Keratinocyte (primary cell): Measurements from ENCODE around the gene CSTB. TPM values are rescaled to one million over a fixed set of nuclear protein-coding genes. Genes with fewer than 3 reads are reported as not detected.

Experiments
- DNase-seq: peaks from one replicate; pipeline ENCODE4 v3.0.0-alpha.2; 2011; ENCODE audit warnings: low read depth, missing footprints, low spot score
- FAIRE-seq: peaks from 2 replicates; lab custom pipeline; 2011; peaks lifted over from hg19 to GRCh38; lab: Jason Lieb, UNC
- H2AFZ ChIP-seq: 2 replicates; pipeline ENCODE4 v1.6.0; 2012; ENCODE audit warnings: low read length, control low read depth, inconsistent platforms; ENCODE audit not compliant: control insufficient read depth
- H3K27ac ChIP-seq: 2 replicates; pipeline ENCODE4 v1.5.1; 2011; ENCODE audit warnings: low read length; ENCODE audit not compliant: control insufficient read depth, insufficient read depth
- H3K27me3 ChIP-seq: 3 replicates; pipeline ENCODE4 v1.6.0; 2011; ENCODE audit warnings: low read length; ENCODE audit not compliant: control insufficient read depth, insufficient read depth; ENCODE audit errors: extremely low read depth
- H3K36me3 ChIP-seq, 2 experiments: 2 replicates in 1 of 2; 3 replicates in 1 of 2; pipeline ENCODE4 v1.5.1; 2011; ENCODE audit warnings: low read length in 2 of 2, mild to moderate bottlenecking in 1 of 2; ENCODE audit not compliant: control insufficient read depth in 2 of 2, insufficient read depth in 2 of 2; ENCODE audit errors: extremely low read depth in 1 of 2
- H3K4me1 ChIP-seq: 3 replicates; pipeline ENCODE4 v1.5.1; 2011; ENCODE audit warnings: low read length; ENCODE audit not compliant: control insufficient read depth, insufficient read depth; ENCODE audit errors: extremely low read depth
- H3K4me2 ChIP-seq: 3 replicates; pipeline ENCODE4 v1.6.0; 2011; ENCODE audit warnings: low read depth, low read length; ENCODE audit not compliant: control insufficient read depth, insufficient read depth; ENCODE audit errors: extremely low read depth
- H3K4me3 ChIP-seq, 3 experiments: fragments of 200-600 bp in 1 of 3; sonication (generic) in 1 of 3; 2 replicates in 2 of 3; 3 replicates in 1 of 3; pipeline ENCODE4 v1.5.1; 2011 to 2016; ENCODE audit warnings: low read length in 3 of 3, mild to moderate bottlenecking in 3 of 3, control low read depth in 2 of 3, inconsistent platforms in 1 of 3, low read depth in 1 of 3, mixed read lengths in 1 of 3, mixed run types in 1 of 3, moderate library complexity in 1 of 3; ENCODE audit not compliant: control insufficient read depth in 2 of 3, insufficient read depth in 2 of 3; ENCODE audit errors: extremely low read depth in 1 of 3
- H3K79me2 ChIP-seq: 2 replicates; pipeline ENCODE4 v1.6.0; 2012; ENCODE audit warnings: low read length; ENCODE audit not compliant: control insufficient read depth, insufficient read depth
- H3K9ac ChIP-seq: 3 replicates; pipeline ENCODE4 v1.6.0; 2011; ENCODE audit warnings: low read length; ENCODE audit not compliant: control insufficient read depth, insufficient read depth; ENCODE audit errors: extremely low read depth
- H3K9me1 ChIP-seq: 3 replicates; pipeline ENCODE4 v1.6.0; 2011; ENCODE audit warnings: low read length; ENCODE audit not compliant: control insufficient read depth, insufficient read depth; ENCODE audit errors: extremely low read depth
- H3K9me3 ChIP-seq: 2 replicates; pipeline ENCODE4 v1.5.1; 2012; ENCODE audit warnings: low read depth, low read length; ENCODE audit not compliant: control insufficient read depth
- H4K20me1 ChIP-seq: 3 replicates; pipeline ENCODE4 v1.6.0; 2011; ENCODE audit warnings: low read length; ENCODE audit not compliant: control insufficient read depth, insufficient read depth; ENCODE audit errors: extremely low read depth
- EZH2 ChIP-seq: IDR thresholded peaks from one replicate; pipeline ENCODE4 v1.6.1; 2012; ENCODE audit warnings: inconsistent platforms, mild to moderate bottlenecking, low read length, moderate library complexity
- dilution Hi-C: fragments of 300-500 bp; cut with MboI; formaldehyde crosslinking; loops from one replicate; pipeline ENCODE4 v1.7.0; 2020; ENCODE audit warnings: low sequenced_read_pairs; ENCODE audit not compliant: extremely low pct_ligation_motif_present
- polyA plus RNA-seq, 5 experiments: library from polyadenylated mRNA; depleted of rRNA in 3 of 5; stranded (reverse) in 3 of 5; stranded (forward) in 1 of 5; unstranded in 1 of 5; fragments of >200 nt; gene quantifications; 1 replicate in 1 of 5; 2 replicates in 3 of 5; 3 replicates in 1 of 5; pipeline versions ENCODE4 v1.2.1 to v1.2.3, GENCODE V29; 2011 to 2012; ENCODE audit warnings: missing spikeins in 2 of 5, low read depth in 1 of 5, low replicate concordance in 1 of 5
- TF ChIP-seq, protein P1 (sequence below), 3 experiments: IDR thresholded peaks in 1 of 3; conservative IDR thresholded peaks in 1 of 3; optimal IDR thresholded peaks in 1 of 3; 2 replicates in 2 of 3; 3 replicates in 1 of 3; pipeline versions ENCODE3 to v1.5.1; 2011; ENCODE audit warnings: low read length in 3 of 3, mild to moderate bottlenecking in 3 of 3, moderate library complexity in 2 of 3, control low read depth in 1 of 3, inconsistent platforms in 1 of 3; ENCODE audit not compliant: insufficient read depth in 2 of 3; ENCODE audit errors: extremely low read depth in 1 of 3

The CSTB gene
- polyA plus RNA-seq, 1 donor (not counting 4 experiments of a cell fraction or from before 2014, with no cell fraction given) = 126 TPM

DNA sequence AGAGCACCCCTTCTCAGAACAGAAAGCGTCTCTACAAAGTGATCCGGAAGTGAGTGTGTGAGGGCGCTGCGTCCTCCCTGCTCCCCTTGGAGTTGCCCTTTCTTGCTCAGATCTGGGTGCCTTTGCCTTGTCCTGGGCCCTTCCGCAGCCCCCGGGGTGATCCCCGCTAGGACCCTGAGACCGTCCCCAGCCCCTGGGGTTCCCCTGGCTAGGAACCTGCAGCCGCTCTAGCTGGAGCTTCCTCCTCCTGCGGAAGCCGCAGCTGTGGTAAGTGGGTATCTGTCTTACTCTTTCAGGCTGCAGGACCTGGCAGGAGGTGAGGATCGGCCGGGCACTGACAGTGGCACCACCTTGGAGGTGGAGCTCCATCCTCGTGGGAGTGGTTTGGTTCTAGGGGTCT is 24.5 kb upstream of the CSTB start:
- no peaks in the 10 kb centered on the region for H3K79me2 ChIP-seq
- no peak overlapping the region for H3K4me3 ChIP-seq
- H3K9me3 ChIP-seq = no peaks in the 10 kb centered on the region
- H2AFZ ChIP-seq = no peak overlapping the region
- dilution Hi-C loops = no loop called here
- no peak overlapping the region for H3K27ac ChIP-seq
- no peaks in the 10 kb centered on the region for H3K4me1 ChIP-seq
- FAIRE-seq (no peak), DNase-seq (no peak)
- no peak overlapping the region for H3K9ac ChIP-seq
- H3K9me1 ChIP-seq = no peaks in the 10 kb centered on the region
- no peak for TF ChIP-seq EZH2
- TF ChIP-seq, protein P1, sequence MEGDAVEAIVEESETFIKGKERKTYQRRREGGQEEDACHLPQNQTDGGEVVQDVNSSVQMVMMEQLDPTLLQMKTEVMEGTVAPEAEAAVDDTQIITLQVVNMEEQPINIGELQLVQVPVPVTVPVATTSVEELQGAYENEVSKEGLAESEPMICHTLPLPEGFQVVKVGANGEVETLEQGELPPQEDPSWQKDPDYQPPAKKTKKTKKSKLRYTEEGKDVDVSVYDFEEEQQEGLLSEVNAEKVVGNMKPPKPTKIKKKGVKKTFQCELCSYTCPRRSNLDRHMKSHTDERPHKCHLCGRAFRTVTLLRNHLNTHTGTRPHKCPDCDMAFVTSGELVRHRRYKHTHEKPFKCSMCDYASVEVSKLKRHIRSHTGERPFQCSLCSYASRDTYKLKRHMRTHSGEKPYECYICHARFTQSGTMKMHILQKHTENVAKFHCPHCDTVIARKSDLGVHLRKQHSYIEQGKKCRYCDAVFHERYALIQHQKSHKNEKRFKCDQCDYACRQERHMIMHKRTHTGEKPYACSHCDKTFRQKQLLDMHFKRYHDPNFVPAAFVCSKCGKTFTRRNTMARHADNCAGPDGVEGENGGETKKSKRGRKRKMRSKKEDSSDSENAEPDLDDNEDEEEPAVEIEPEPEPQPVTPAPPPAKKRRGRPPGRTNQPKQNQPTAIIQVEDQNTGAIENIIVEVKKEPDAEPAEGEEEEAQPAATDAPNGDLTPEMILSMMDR (optimal IDR thresholded peaks at IDR 0.05 in 1 of 3, IDR thresholded peaks at IDR 0.05 in 1 of 3, conservative IDR thresholded peaks at IDR 0.05 in 1 of 3; ENCODE audit: extremely low read depth in 1 of 3, insufficient read depth in 2 of 3, low read length in 3 of 3) = no peak
- no peaks in the 10 kb centered on the region for H4K20me1 ChIP-seq
- H3K4me2 ChIP-seq = no peak overlapping the region
- no peaks in the 10 kb centered on the region for H3K27me3 ChIP-seq
- H3K36me3 ChIP-seq = peaks cover 49 to 57% of the 10 kb centered on the region in 2 experiments

DNA sequence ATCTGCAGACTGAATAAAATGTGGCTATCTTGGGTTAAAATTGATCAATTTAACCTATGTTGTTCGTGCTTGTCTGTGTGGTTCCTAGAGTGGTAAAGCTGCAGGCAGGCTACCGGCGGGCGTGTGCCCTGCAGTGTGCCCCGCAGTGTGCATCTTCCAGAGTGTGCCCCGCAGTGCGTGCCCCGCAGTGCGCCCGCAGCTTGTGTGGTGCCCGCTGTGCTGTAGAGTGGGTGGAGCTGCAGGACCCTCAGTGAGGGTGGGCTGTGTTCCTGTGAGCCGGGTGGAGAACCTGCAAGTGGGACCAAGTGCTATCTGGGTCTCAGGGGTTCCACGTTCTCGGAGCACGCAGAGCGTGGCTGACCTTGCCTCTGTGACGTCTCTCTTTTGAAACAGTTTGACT is 24.0 kb upstream of the CSTB start:
- H3K36me3 ChIP-seq = peaks cover 49 to 62% of the 10 kb centered on the region in 2 experiments

More for the DNA sequence above, 24.0 kb upstream of the CSTB start:
- H3K9ac ChIP-seq = no peak overlapping the region
- H3K9me1 ChIP-seq = no peaks in the 10 kb centered on the region
- no peaks in the 10 kb centered on the region for H3K4me1 ChIP-seq
- H3K9me3 ChIP-seq = no peaks in the 10 kb centered on the region
- no peaks in the 10 kb centered on the region for H3K79me2 ChIP-seq
- TF ChIP-seq, protein P1 (optimal IDR thresholded peaks at IDR 0.05 in 1 of 3, IDR thresholded peaks at IDR 0.05 in 1 of 3, conservative IDR thresholded peaks at IDR 0.05 in 1 of 3; ENCODE audit: extremely low read depth in 1 of 3, insufficient read depth in 2 of 3, low read length in 3 of 3) = no peak
- no peak for TF ChIP-seq EZH2
- FAIRE-seq (no peak), DNase-seq (no peak)
- no peaks in the 10 kb centered on the region for H4K20me1 ChIP-seq
- H3K27me3 ChIP-seq = no peaks in the 10 kb centered on the region
- H3K4me2 ChIP-seq = no peak overlapping the region
- H3K27ac ChIP-seq = no peak overlapping the region
- dilution Hi-C loops = no loop called here
- no peak overlapping the region for H2AFZ ChIP-seq
- H3K4me3 ChIP-seq = no peak overlapping the region
